PC-9 (cell line): ENCODE measurements around the gene POP5. TPM values are rescaled to one million over a fixed set of nuclear protein-coding genes. Genes with fewer than 3 reads are reported as not detected.
A peak's percentile ranks its signal among the peaks of the same experiment; 100 is the strongest.

Experiments
- BruUV-seq: library from RNA; stranded (reverse); fragments of 400-500 nt; replicated peaks from 2 replicates; lab custom pipeline; 2021; lab: Mats Ljungman, UMichigan
- CTCF ChIA-PET: fragments of 300-600 bp; sonication (Branson Sonifier 250); formaldehyde crosslinking; loops from one replicate; lab custom pipeline; 2022; ENCODE audit warnings: antibody characterized with exemption; lab: Charles Lee
- POLR2A ChIA-PET: fragments of 300-600 bp; sonication (Branson Sonifier 250); formaldehyde crosslinking; loops from one replicate; lab custom pipeline; 2022; ENCODE audit warnings: antibody characterized with exemption; ENCODE audit not compliant: unreplicated experiment; lab: Charles Lee
- DNase-seq, 2 experiments: peaks; one replicate each; pipeline versions ENCODE4 v3.0.0 to v3.0.0-alpha.2; 2015 to 2022; ENCODE audit warnings: mixed read lengths in 1 of 2
- H2AFZ ChIP-seq: fragments of 200-600 bp; sonication (generic); 2 replicates; pipeline ENCODE4 v1.8.1; 2017; ENCODE audit warnings: antibody characterized with exemption
- H3F3A ChIP-seq: fragments of 200-600 bp; sonication (generic); 2 replicates; pipeline ENCODE4 v1.8.1; 2017; ENCODE audit warnings: antibody characterized with exemption, mild to moderate bottlenecking, low read depth; ENCODE audit not compliant: insufficient read depth
- H3K27ac ChIP-seq: fragments of 200-600 bp; sonication (generic); 2 replicates; pipeline ENCODE4 v1.6.1; 2016; ENCODE audit warnings: mixed run types
- H3K27me3 ChIP-seq: fragments of 200-600 bp; sonication (generic); 2 replicates; pipeline ENCODE4 v1.6.1; 2016; ENCODE audit warnings: low read depth, mixed run types; ENCODE audit not compliant: insufficient read depth
- H3K36me3 ChIP-seq: fragments of 200-600 bp; sonication (generic); 2 replicates; pipeline ENCODE4 v1.6.1; 2016; ENCODE audit warnings: low read depth, mixed run types
- H3K4me1 ChIP-seq: fragments of 200-600 bp; sonication (generic); replicated peaks from 2 replicates; pipeline ENCODE4 v1.6.1; 2016; ENCODE audit warnings: mixed run types; ENCODE audit not compliant: insufficient read depth
- H3K4me2 ChIP-seq: fragments of 200-600 bp; sonication (generic); 2 replicates; pipeline ENCODE4 v1.6.1; 2017; ENCODE audit warnings: mixed run types
- H3K4me3 ChIP-seq: fragments of 200-600 bp; sonication (generic); 2 replicates; pipeline ENCODE4 v1.6.1; 2016; ENCODE audit warnings: mixed run types
- H3K79me2 ChIP-seq: fragments of 200-600 bp; sonication (generic); 2 replicates; pipeline ENCODE4 v1.6.1; 2017; ENCODE audit warnings: low read depth, mixed run types
- H3K9me2 ChIP-seq: fragments of 200-600 bp; sonication (generic); 2 replicates; pipeline ENCODE4 v1.8.1; 2017; ENCODE audit warnings: mild to moderate bottlenecking; ENCODE audit not compliant: insufficient read depth
- H3K9me3 ChIP-seq: fragments of 200-600 bp; sonication (generic); 2 replicates; pipeline ENCODE4 v1.8.1; 2016; ENCODE audit warnings: low read depth; ENCODE audit not compliant: insufficient read depth
- H4K20me1 ChIP-seq: fragments of 200-600 bp; sonication (generic); 2 replicates; pipeline ENCODE4 v1.8.1; 2017; ENCODE audit not compliant: insufficient read depth
- EZH2 ChIP-seq: fragments of 200-600 bp; sonication (generic); IDR thresholded peaks from 2 replicates; pipeline ENCODE4 v1.8.0; 2017; ENCODE audit warnings: antibody characterized with exemption, low read depth
- intact Hi-C: fragments of 100-400 bp; cut with micrococcal nuclease; formaldehyde crosslinking; loops from one replicate; pipeline ENCODE4 v1.10.0; 2022; ENCODE audit not compliant: unreplicated experiment
- total RNA-seq: library from RNA; stranded (reverse); gene quantifications from 2 replicates; pipeline ENCODE4 v1.2.3, GENCODE V29; 2021
- TF ChIP-seq, protein P1 (sequence below): fragments of 200-600 bp; sonication (generic); conservative IDR thresholded peaks from 2 replicates; pipeline ENCODE4 v1.6.1; 2017; ENCODE audit warnings: mixed run types, antibody characterized with exemption, mild to moderate bottlenecking, moderate library complexity

The POP5 gene
- total RNA-seq, 1 experiment from 2014 or later: 26.5 TPM

DNA sequence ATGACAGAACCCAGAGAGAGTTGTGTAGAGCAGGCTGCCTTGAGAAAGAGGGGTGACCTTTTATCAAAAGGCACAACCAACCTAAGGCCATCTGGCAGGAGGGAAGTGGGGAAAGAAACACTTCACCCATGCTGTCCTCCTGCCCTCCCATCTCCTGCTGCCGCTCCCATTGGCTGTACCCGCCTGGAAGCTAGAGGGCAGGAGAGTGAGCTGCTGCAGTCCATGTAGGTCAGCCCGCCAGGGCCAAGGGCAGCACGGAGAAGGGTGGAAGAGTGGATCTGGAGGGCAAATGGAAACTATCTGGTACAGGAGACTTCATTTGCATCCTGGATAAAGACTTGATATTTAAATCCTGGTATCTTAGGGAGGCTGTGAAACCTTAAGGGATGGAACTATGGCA, 47.7 kb upstream of the POP5 start:
- Histone ChIP-seq H3K9me2 (no peaks in the 10 kb centered on the region), H3K79me2 (no peaks in the 10 kb centered on the region), H3K4me2 (no peak overlapping the region), H3K27ac (no peak overlapping the region), H3K4me3 (no peak overlapping the region), H3K36me3 (no peaks in the 10 kb centered on the region), H3K27me3 (no peaks in the 10 kb centered on the region), H3F3A (no peaks in the 10 kb centered on the region; the same call in 1 of the 2 replicates), H3K4me1 (no peaks in the 10 kb centered on the region), H2AFZ (no peak overlapping the region), H3K9me3 (no peaks in the 10 kb centered on the region), H4K20me1 (no peaks in the 10 kb centered on the region)
- intact Hi-C loops: no loop called here
- ChIA-PET POLR2A (no interaction called here), CTCF (no interaction called here)
- no peak for TF ChIP-seq EZH2
- TF ChIP-seq, protein P1, sequence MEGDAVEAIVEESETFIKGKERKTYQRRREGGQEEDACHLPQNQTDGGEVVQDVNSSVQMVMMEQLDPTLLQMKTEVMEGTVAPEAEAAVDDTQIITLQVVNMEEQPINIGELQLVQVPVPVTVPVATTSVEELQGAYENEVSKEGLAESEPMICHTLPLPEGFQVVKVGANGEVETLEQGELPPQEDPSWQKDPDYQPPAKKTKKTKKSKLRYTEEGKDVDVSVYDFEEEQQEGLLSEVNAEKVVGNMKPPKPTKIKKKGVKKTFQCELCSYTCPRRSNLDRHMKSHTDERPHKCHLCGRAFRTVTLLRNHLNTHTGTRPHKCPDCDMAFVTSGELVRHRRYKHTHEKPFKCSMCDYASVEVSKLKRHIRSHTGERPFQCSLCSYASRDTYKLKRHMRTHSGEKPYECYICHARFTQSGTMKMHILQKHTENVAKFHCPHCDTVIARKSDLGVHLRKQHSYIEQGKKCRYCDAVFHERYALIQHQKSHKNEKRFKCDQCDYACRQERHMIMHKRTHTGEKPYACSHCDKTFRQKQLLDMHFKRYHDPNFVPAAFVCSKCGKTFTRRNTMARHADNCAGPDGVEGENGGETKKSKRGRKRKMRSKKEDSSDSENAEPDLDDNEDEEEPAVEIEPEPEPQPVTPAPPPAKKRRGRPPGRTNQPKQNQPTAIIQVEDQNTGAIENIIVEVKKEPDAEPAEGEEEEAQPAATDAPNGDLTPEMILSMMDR: no peak
- BruUV-seq: no TSS peak
- DNase-seq: no peak

DNA sequence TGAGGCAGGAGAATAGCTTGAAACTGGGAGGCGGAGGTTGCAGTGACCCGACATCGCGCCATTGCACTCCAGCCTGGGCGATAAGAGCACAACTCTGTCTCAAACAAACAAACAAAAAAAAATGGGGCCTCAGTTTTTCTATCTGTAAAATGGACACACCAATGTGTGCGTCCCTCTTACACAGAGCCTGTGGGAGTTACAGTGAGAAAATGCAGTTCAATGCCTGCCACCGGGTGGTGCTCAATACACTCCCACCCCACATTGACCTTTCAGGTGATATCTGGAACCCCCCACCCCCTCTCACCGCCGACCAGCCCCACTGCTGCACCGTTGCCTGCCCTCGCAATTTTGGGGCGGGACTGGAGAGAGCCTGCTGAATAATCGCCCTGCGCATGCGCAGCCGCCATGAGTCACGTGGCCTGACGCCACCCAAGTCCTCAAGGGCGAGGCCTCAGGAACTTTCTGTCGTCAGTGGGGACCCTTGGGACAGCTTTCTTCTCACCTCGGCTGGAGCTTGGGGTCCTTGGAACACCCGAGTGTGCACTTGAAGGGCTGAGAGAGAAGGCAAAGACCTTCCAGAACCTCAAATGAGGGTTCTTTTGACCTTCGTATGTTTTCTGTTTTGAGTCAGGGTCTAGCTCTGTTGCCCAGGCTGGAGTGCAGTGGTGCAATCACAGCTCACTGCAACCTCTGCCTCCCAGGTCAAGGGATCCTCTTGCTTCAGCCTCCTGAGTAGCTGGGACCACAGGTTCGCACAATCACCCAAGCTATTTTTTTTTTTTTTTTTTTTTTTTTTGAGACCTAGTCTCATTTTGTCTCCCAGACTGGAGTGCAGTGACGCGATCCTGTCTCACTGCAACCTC, 44.6 kb upstream of the POP5 start:
- Histone ChIP-seq H3F3A (peaks cover 7% of the 10 kb centered on the region; the same call in 1 of the 2 replicates), H3K27me3 (no peaks in the 10 kb centered on the region), H4K20me1 (no peaks in the 10 kb centered on the region), H3K9me3 (no peaks in the 10 kb centered on the region), H3K4me3 (no peak overlapping the region), H2AFZ (peak overlapping the region; percentile 55; the same call in 1 of the 2 replicates), H3K36me3 (no peaks in the 10 kb centered on the region), H3K79me2 (no peaks in the 10 kb centered on the region), H3K9me2 (no peaks in the 10 kb centered on the region), H3K4me1 (peaks cover 7% of the 10 kb centered on the region), H3K27ac (no peak overlapping the region), H3K4me2 (peak overlapping the region; percentile 46)
- no peak for TF ChIP-seq EZH2
- TF ChIP-seq, protein P1: no peak; the same call in 1 of the 2 replicates
- CTCF ChIA-PET: interaction anchor here (0.6 kb wide), 2 partner anchors 40 to 96 kb away, joined by 3 to 5 read pairs; no protein-coding TSS in a partner anchor
- BruUV-seq: no TSS peak
- DNase-seq: no peak
- intact Hi-C loops: no loop called here
- POLR2A ChIA-PET: no interaction called here

DNA sequence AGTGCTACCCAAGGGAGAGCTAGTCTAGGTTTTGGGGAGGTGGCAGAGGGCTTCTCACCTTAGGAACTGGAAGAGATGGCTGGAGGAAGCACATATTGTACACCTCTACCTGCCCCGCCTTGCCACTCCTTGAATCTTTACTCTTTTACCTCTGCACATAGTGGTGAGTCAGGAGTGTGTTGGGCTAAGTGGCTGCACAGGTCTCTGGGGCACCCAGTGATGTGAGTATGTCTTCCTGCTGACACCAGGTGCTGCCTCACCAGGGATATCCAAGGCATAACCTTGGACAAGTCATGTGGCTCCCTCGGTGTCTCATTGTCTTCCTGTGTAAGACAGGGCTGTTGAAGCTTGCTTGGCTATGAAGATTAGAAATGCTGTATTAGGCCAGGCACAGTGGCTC, 39.4 kb upstream of the POP5 start:
- TF ChIP-seq, protein P1: no peak
- TF ChIP-seq EZH2: no peak
- H4K20me1 ChIP-seq: no peaks in the 10 kb centered on the region
- H3K36me3 ChIP-seq: no peaks in the 10 kb centered on the region
- H3K9me2 ChIP-seq: no peaks in the 10 kb centered on the region
- no TSS peak for BruUV-seq
- intact Hi-C loops: no loop called here
- no peaks in the 10 kb centered on the region for H3K79me2 ChIP-seq
- peak overlapping the region; percentile 42 for H3K27ac ChIP-seq
- H2AFZ ChIP-seq: no peak overlapping the region
- no peak overlapping the region for H3K4me3 ChIP-seq
- H3K4me2 ChIP-seq: peak overlapping the region; percentile 44
- CTCF ChIA-PET: no interaction called here
- H3K27me3 ChIP-seq: no peaks in the 10 kb centered on the region
- H3F3A ChIP-seq: peaks cover 13% of the 10 kb centered on the region; the same call in 1 of the 2 replicates
- POLR2A ChIA-PET: no interaction called here
- no peaks in the 10 kb centered on the region for H3K9me3 ChIP-seq
- DNase-seq: peak; percentile 18 to 84
- peaks cover 21% of the 10 kb centered on the region for H3K4me1 ChIP-seq
